Measurements from ENCODE around the gene C18orf63.
"Not testable (repeated sequence)": the region's sequence is repeated elsewhere in the genome, so short reads cannot be mapped to it uniquely, and the experiment has no call there.

C18orf63 gene

DNA sequence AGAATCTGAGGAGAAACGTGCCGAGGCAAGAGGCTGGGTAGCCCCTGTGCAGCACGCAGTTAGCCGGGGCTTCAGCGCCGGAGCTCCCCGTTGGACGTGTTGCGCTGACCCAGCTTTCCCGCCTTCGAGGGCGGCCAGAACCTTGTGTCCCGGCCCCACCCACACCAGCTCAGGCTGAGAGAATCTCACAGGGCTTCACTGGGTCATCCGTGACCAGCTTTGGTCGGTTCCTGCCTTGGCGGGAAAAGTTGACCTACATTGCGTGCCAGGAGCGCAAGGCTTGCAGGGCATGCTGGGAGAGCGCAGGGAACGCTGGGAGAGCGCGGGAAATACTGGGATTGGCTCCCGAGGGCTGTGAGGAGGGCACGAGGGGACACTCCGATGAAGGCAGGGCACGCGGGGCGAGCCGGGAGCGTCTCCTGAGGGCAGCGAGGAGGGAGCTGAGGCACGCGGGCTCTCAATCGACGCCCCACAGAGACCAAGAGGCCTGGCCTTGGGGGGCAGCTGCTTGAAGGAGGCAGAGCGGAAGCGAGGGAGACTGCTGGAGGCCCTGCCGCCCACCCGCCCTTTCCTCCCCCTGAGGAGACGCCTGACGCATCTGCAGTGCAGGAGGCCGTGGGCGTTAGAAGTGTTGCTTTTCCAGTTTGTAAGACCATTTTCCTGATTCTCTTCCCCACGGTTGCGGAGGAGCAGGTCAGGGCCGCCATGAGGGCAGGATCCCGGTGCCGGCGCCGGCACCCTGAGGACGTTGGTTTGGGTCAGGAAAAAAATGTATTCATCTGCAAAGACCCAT lies at the start of gene C18orf63:
Gene C18orf63, plus strand, starts transcription at position 376 of the 793 bp plus-strand sequence. CDS start 2,027 bp downstream, outside the sequence.
- DNase-seq: no peak

DNA sequence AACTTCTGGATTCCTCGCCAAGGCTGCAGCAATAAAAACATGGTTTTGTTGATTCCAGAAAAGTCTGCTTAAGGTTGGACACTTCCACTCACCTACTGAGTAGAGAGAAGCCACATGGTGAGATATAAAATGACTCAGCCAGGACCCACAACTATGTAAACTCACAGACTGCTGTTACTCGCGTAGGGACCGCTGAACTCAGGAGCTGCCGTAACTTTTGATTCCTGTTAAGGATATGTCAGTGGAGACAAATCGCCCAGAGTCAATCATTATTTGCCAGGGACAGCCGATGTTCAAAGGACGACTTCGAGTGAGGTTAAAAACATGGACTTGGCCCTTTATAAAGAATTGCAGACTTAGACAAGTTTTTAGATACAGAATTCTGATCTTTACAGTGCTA lies 49.5 kb upstream of the C18orf63 start:
- DNase-seq: no peak

DNA sequence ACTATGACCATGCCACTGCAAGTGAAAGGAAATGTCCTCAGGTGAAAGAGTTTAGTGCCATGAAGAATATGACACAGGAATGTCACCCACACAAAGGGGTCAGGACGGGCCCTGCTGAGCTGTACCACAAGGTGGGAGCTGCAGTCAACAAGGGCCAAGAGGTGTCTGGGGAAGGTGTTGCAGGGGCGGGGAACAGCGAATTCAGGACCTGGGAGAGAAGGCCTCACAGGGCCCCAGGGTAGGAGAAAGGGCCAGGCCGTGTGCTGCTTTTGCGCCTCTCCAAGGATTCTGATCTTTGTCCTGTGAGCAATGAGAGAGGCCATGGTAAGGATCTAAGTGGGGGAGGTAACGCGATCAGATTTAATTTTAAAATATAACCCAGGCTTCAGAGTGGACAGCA lies 47.5 kb upstream of the C18orf63 start:
- DNase-seq: no peak

DNA sequence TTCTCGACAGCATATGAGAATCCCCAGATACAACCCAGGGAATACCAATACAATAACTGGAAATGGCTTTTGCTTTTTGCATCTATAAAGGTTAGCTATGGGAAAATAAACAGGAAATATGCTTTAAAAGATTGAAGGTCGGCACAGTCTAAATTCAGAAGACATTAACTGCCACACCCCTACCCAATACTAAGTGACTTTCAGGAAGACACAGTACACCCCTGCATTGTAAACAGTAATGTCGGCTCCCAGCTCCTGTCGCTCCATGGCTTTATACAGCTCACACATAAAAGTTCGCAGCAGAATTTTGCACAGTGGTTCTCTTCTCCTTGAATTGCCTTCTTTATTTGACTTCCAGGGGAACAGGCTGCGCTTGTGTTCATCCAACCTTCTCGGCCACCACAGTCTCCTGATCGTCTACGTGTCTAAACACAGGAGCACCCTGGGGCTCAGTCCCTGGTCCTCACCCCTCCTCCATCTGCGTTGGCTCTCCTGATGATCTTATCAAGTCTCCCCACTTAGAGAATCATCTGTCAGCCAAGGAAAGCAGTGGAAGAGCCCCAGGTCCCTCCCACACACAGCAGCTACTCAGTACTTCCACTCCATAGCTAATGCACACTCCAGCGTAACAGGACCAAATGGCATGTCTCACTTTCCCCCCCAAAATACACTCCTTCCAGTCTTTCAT lies 46.6 kb upstream of the C18orf63 start:
- no peak for DNase-seq

DNA sequence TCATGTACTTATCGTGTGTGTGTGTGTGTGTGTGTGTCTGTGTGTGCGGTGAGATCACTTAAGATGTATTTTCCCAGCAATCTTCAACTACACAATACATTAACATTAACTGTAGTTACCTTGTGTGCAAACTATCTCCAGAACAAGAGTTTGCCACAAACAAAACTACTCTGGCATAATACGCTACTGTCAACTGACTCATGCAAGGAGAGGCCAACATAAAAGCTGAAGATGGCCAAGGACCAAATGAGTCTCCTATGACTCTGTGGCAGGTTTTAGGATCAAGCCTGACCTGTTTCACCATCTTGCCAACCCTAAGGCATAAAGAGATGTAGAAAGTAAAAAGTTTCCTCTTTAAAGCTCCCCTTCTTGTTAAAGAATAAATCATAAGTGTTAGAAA lies 44.0 kb upstream of the C18orf63 start:
- DNase-seq: no peak

DNA sequence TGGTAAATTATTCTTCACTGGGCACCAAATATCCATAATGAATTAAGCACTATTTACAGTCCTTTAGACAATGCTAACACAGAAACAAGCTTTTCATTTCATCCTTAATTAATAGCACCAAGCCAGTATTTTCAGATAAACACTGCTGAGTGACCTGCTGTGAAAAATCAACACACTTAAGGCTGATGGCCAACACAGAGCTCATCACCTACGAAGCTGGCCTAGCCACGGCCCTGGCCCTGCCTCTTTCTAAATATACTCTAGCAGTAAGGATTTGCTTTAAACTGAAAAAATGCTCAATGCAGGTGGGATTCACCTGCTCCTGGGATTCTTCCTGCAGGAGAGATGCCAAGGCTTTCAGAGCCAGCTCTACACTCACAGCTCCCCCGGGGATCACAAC lies 42.2 kb upstream of the C18orf63 start:
- DNase-seq: no peak

DNA sequence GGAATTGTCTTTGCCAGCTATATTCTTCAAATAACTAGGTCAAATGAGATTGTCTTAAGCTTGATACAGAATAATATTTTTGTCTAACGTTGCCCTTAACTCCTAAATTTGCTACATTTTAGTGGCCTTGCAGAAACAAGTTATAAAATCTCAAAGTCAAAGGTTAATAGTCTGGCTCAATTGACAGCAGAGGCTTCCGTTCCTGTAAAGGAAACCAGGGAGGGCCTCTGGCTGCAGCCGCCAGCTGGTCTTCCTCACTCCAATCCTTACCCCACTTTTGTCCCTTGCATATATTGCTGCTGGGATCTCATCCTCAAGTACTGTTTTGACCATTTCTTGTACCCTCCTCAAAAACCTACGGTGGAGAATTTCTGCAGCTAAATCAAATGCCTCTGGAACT lies 40.9 kb upstream of the C18orf63 start:
- no peak for DNase-seq

DNA sequence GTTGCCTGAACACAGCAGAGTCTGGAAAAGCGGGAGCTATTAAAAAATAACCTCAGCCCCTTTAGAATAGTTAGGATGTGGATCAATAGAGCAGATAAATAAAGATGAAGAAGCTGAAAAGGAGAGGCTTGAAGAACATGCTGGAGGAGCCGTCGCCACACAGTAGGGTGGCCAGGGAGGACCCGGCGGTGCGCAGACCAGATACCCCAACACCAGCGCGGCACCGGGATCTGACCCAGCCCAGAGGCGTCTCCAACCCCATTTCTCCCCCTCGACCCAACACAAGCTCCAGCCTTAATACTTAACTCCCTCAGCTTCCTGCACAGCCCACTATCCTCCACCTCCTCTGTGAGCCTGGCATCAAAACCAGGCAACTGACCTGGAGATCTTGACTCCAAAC lies 39.9 kb upstream of the C18orf63 start:
- no peak for DNase-seq

DNA sequence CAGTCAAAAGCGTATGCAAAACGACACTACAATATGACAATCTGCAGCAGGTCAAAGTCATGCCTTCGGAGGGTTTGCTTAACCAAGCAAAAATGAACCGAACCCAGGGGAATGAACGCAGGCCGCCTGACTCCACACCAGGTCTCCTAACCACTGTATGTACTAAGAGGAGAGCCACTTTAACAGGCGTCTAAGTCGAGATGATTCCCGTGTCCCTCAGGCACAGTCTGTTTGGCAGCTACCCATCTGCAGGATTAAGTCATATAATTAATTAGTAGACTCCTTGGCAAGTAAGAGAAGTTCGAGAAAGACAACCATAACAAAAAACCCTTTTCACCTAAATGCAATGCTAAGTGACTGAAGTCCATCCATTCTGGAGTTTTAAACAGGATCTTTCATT lies 39.0 kb upstream of the C18orf63 start:
- no peak for DNase-seq

DNA sequence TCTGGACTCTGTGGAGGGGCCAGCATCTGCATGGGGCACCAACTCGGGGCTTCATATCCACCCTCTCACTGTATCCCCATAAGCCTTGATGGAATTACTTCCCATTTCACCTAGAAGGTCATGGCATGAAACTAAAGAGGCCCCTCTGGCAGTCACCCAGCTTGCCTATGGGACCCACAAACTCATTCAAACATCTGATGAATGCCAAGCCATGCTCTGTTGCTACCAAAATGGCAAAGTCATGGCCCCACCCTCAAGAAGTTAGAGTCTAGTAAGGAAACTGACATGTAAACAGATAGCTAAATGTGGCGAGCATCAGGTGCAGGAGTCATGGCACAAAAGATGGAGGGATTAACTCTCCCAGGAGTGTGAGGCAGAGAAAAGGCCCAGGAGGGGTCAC lies 38.3 kb upstream of the C18orf63 start:
- no peak for DNase-seq

DNA sequence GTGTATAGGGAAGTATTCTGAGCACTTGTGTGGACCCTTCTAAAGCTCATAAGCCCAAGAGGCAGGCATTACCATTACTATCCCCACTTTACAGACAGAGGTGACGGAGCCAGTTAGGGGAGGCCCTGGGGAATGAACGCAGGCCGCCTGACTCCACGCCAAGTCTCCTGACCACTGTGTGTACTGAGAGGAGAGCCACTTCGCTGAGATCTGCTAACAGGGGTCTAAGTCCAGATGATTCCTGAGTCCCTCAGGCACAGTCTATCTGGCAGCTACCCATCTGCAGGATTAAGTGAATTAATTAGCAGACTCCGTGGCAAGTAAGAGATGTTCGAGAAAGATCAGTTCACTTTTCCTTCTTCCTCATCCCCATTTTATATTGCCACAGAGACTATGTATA lies 37.6 kb upstream of the C18orf63 start:
- no peak for DNase-seq

DNA sequence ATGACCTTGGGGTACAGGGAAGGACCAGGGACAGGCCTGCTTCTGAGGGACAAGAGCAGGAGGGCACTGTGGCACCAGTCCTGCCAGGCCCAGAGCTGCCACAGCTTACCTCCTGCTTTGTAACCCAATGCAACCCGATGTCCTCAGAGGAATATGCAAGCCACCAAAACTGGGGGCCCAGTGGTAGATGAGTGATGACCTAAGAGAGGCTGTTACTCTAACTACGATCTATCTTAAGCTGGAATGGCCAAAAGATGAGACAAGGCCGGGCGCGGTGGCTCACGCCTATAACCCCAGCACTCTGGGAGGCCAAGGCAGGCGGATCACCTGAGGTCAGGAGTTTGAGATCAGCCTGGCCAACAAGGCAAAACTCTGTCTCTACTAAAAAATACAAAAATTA lies 36.7 kb upstream of the C18orf63 start:
- no peak for DNase-seq

DNA sequence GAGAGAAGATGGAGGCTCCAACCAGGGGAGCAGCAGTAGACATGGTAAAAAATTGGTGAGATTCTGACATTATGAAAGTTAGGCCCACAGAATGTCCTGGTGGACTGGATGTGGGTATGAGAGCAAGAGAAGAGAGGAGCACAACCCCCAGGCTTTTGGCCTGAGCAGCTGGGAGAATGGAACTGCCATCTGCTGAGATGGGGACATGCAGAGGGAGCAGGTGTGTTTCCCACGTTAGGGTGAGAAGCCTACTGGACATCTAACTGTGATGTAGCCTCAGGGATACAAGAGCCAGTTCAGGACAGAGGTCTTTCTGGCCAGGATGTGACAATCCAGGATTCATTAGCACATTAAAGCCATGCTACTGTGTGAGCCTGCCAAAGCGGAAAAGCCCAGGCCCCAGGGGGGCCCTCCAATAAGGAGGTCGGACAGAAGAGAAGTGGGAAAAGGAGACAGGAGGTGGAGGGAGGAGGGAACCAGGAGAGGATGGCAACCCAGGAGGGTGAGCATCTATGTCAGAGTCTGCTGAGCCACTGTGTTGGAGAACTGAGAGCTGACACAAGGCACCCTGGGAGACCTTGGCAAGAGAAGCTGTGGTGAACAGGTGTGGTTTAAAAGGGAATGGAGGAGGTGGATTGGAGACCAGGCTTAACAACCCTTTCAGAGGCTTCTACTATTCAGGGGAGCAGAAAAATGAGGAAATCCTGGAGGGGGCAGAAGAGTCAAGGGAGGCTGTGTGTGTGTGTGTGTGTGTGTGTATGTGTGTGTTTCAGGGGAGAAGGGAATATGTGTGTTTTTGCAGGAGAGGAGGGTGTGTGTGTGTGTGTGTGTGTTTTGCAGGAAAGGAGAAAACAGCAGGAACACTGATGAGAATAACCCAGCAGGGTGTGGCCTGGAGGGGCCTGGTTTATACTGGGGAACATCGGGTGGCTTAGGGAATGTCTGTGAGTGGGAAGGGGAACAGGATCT lies 34.3 kb upstream of the C18orf63 start:
- no peak for DNase-seq

DNA sequence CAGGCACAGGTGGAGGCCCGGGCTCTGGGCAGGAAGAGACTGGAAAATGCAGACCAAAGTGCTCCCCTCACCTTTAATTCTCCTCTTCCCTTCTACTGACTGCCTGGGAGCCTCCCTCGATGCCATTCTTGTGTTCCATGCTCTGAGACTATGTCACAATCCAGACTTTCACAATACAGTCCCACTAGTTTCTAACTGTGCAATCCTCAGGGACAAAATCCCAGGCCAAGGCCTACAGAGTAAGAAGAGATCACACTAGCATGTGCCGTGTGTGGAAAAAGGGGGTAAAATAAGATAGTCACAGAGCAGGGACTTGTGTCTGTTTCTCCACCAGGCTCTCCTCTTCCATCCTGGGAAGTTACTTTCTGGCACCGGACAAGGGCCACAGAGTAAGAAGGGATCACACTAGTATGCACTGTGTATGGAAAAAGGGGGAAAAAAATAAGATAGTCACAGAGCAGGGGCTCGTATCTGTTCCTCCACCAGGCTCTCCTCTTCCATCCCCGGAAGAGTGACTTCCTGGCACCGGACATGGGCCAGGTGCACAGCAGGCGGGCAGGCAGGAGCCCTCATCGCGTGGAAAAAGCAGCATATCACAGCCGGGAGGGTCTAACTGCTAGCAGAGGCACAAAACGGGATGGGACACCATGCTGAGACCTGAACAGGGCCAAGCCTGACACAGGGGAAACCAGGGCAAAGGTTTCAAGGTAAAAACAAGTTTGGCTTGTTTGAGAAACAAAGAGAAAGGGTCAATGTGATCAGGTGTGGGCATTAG lies 33.5 kb upstream of the C18orf63 start:
- DNase-seq: no peak

DNA sequence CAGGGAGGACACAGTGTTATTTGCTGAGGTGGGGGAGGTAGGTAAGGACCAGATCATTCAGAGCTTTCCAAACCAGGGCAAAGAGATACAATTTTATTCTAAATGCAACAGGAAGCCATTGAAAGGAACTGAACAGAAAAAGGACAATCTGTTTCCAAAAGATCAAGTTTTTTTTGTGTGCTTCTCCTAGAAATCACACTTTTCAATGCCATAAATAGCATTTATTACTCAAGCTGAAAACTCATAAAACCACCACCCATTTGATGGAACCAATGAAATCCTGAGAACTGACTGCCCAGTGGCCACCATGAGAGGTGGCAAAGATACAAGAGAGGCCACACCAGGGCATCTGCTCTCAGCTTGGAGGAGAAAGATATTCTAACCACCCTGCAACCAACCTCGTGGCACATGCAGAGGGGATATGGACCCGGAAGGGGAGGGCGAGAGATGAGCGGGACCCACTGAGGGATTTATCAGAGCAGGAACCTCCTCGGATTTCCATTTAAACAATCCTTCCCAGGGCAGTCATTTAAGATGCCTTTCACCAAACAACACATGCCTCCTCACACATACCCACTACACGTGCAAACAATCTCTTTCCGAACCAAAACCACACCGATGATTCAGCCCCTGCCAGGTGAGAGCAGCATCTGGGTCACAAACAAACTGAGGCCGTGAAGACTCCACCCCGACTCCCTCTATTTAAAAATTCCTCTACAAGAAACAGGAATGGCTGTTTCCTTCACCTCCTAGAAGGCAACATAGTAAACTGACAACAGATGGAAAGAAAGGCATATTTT lies 32.7 kb upstream of the C18orf63 start:
- no peak for DNase-seq

DNA sequence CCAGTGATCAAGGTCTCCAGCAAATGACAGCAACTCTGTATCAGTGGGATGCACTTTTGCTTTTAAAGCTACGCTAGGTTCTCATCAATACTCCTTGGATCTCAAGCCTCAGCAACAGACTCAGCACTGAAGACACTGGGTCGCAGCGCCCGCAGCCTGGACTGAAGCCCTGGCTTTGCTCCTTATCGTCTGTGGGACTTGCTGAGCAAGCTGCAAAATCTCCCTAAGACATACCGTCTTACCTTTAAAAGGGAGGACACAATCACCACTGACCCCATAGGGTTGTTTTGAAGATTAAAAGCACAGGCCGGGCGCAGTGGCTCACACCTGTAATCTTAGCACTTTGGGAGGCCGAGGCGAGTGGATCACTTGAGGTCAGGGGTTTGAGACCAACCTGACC lies 32.0 kb upstream of the C18orf63 start:
- no peak for DNase-seq

DNA sequence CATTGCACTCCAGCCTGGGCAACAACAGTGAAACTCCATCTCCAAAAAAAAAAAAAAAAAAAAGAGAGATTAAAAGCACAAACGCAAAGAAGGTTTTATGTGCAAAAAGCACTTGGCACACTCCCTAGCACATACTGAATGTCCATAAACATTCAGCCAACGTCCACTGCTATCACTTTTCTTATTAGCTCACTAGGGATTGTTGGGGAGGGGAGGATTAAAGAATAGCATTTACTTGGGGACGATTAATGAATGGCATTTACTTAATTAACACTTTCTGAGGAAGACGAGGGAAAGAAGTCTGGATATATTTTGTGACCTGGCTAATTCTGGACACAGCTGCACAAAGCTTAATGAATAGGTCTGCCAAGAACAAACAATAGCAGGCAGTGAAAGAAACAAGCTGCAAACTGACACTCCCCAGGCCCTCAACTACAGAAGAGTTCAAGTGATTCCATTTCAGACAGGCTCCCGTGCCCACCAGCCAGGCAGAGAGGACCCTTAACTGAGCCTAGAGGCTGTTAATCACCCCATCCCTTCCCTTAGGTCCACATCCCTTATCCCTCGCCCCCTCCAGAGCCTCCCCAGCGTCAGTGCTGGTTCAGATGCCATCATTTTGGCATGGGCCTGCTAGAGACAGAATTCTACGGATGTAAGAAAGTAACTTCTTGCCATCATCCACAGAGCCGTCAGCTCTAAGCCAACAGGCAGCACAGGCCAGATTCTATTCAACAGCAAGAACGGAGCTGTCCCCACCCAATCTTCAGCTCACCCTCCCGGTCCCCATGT lies 31.3 kb upstream of the C18orf63 start:
- DNase-seq: no peak

DNA sequence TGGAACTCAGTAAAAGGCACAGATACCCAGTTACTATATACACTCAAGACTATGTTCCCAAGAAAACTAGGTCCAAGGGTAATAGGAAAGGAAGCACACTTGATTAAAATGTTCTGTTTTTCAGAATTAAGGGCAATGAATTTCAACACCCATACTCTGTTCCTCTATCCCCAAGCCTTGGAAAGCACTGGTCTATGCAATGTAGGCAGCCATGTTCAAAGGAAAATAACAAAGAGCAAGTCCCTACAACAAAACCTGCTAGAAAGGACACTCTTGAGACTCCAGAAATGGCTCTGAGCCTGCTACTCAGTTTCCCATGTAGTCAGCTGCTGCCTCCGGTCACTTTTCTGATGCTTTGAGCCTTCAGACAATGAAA lies 30.7 kb upstream of the C18orf63 start:
- DNase-seq: no peak

DNA sequence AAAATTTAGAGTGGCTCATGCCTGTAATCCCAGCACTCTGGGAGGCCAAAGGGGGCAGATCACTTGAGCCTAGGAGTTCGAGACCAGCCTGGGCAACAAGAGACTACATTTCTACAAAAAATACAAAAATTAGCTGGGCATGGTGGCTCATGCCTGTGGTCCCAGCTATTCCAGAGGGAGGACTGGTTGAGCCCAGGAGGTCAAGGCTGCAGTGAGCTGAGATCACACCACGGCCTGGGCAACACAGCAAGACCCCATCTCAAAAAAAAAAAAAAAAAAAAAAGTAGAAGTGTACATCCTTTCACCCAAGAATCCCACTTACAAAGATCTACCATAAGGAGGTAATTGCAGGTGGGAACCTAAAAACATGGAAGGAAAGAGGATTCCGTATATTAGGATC lies 30.1 kb upstream of the C18orf63 start:
- not testable (repeated sequence) for DNase-seq

DNA sequence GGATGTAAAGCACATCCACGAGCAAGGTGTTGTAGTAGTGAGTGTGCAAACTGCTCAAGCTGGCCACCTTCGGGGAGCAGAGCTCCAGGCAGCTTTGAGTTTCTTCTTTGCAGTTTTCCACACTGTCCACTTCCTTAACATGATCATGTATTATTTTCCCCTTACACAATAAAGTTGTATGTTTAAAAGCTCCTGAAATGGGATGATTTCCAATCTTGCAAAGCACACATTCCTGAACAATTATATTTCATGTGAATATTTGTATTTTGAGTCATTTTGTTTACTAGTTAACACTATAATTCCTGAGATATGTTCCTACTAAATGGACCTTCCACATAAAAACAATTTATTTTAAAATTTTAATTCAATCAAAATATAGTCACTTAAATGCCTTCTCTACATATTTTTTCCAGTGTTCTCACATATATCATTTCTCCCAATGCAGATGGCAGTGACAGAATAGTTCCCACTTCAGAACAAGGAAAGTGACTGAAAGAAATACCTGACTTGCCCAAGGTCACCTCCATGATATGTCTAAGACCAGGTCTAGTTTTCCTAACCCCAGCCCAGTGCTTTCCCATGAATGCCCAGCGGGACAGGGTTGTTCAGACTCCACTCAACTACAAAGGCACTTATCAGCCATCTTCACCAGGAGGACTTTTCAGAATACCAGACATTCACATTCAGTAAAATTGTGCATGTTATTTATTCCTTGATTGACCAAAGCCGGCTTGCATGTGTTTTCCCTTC lies 29.4 kb upstream of the C18orf63 start:
- DNase-seq: no peak
